ENCODE data around the gene KANSL1L. TPM values are rescaled to one million over a fixed set of nuclear protein-coding genes. Genes with fewer than 3 reads are reported as not detected.

KANSL1L gene
- total and polyA plus RNA-seq, 2 experiments from 2014 or later = 4.2 to 38.6 TPM

- no peaks in the 10 kb centered on the region for H3K4me1 ChIP-seq (ENCODE audit: insufficient read depth)
- peaks cover 74% of the 10 kb centered on the region for H3K79me2 ChIP-seq
- no peaks in the 10 kb centered on the region for H3K36me3 ChIP-seq (replicated peaks; ENCODE audit: insufficient read depth, low read depth)
- H2AFZ ChIP-seq = no peak overlapping the region
- no peaks in the 10 kb centered on the region for H3K9me3 ChIP-seq (ENCODE audit: low read depth)
- no peak for TF ChIP-seq EZH2phosphoT487 (IDR thresholded peaks at IDR 0.05; ENCODE audit: low read depth, severe bottlenecking, unreplicated experiment)
- no peak for TF ChIP-seq EZH2 (IDR thresholded peaks at IDR 0.05; ENCODE audit: borderline replicate concordance)
- TF ChIP-seq CTCF (IDR thresholded peaks at IDR 0.05; ENCODE audit: poor library complexity) = no peak
- H3K4me2 ChIP-seq = no peak overlapping the region
- no peaks in the 10 kb centered on the region for H4K20me1 ChIP-seq (ENCODE audit: insufficient read depth, poor library complexity, severe bottlenecking)
- no peaks in the 10 kb centered on the region for H3K9me2 ChIP-seq (replicated peaks; ENCODE audit: insufficient read depth)
- WGBS (ENCODE audit: low lambda C conversion rate, missing lambda C conversion rate) = 79% methylated on average over 3 of the region's 3 CpGs
- no peak for DNase-seq (ENCODE audit: low spot score)
- no peaks in the 10 kb centered on the region for H3K27me3 ChIP-seq
- H3K4me3 ChIP-seq = no peak overlapping the region
- H3K27ac ChIP-seq = no peak overlapping the region
Observed at GRCh38 chr2:210157526-210157925, 13.7 kb downstream of the KANSL1L start.

DNA sequence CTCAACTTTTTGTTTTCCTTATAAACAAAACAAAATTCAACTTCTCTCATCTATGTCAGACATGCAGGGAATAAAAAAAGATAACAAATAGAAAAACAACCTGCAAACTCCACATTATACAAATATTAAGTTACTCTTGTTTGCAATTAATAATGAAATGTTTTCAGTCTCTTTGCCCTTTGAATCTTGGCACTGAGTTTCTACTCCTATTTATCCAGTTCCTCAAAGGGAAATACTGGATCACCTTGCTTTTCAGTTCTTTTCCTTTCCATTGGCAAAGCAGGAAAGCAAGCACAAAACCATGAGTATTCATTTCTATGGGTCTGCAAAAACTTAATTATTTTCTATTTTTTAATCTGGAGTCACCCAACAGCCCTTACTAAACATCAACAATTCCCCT lies 23.6 kb downstream of the KANSL1L start:
- peaks cover 4% of the 10 kb centered on the region for H3K9me3 ChIP-seq (ENCODE audit: low read depth)
- H3K4me2 ChIP-seq = no peak overlapping the region
- H3K27me3 ChIP-seq = no peaks in the 10 kb centered on the region
- H3K27ac ChIP-seq = no peak overlapping the region
- DNase-seq (ENCODE audit: low spot score) = no peak
- H3K36me3 ChIP-seq (replicated peaks; ENCODE audit: insufficient read depth, low read depth) = no peaks in the 10 kb centered on the region
- H2AFZ ChIP-seq = no peak overlapping the region
- no peaks in the 10 kb centered on the region for H3K4me1 ChIP-seq (ENCODE audit: insufficient read depth)
- peaks cover 2% of the 10 kb centered on the region for H3K79me2 ChIP-seq
- no peaks in the 10 kb centered on the region for H4K20me1 ChIP-seq (ENCODE audit: insufficient read depth, poor library complexity, severe bottlenecking)
- H3K9me2 ChIP-seq (replicated peaks; ENCODE audit: insufficient read depth) = peaks cover 4% of the 10 kb centered on the region
- no peak overlapping the region for H3K4me3 ChIP-seq
- no peak for TF ChIP-seq CTCF (IDR thresholded peaks at IDR 0.05; ENCODE audit: poor library complexity)
- TF ChIP-seq EZH2phosphoT487 (IDR thresholded peaks at IDR 0.05; ENCODE audit: low read depth, severe bottlenecking, unreplicated experiment) = no peak
- TF ChIP-seq EZH2 (IDR thresholded peaks at IDR 0.05; ENCODE audit: borderline replicate concordance) = no peak

- no peaks in the 10 kb centered on the region for H3K9me3 ChIP-seq (ENCODE audit: low read depth)
- no peaks in the 10 kb centered on the region for H3K79me2 ChIP-seq
- H3K9me2 ChIP-seq (replicated peaks; ENCODE audit: insufficient read depth) = no peaks in the 10 kb centered on the region
- no peak overlapping the region for H3K27ac ChIP-seq
- no peak overlapping the region for H2AFZ ChIP-seq
- H3K4me2 ChIP-seq = no peak overlapping the region
- DNase-seq (ENCODE audit: low spot score) = no peak
- no peaks in the 10 kb centered on the region for H3K4me1 ChIP-seq (ENCODE audit: insufficient read depth)
- H3K27me3 ChIP-seq = no peaks in the 10 kb centered on the region
- no peaks in the 10 kb centered on the region for H3K36me3 ChIP-seq (replicated peaks; ENCODE audit: insufficient read depth, low read depth)
- H3K4me3 ChIP-seq = no peak overlapping the region
- TF ChIP-seq CTCF (IDR thresholded peaks at IDR 0.05; ENCODE audit: poor library complexity) (no peak), EZH2 (IDR thresholded peaks at IDR 0.05; ENCODE audit: borderline replicate concordance) (no peak), EZH2phosphoT487 (IDR thresholded peaks at IDR 0.05; ENCODE audit: low read depth, severe bottlenecking, unreplicated experiment) (no peak)
- H4K20me1 ChIP-seq (ENCODE audit: insufficient read depth, poor library complexity, severe bottlenecking) = no peaks in the 10 kb centered on the region
Observed at GRCh38 chr2:210132239-210132638, 39.0 kb downstream of the KANSL1L start.

- H2AFZ ChIP-seq = no peak overlapping the region
- TF ChIP-seq CTCF (IDR thresholded peaks at IDR 0.05; ENCODE audit: poor library complexity) (no peak), EZH2phosphoT487 (IDR thresholded peaks at IDR 0.05; ENCODE audit: low read depth, severe bottlenecking, unreplicated experiment) (no peak), EZH2 (IDR thresholded peaks at IDR 0.05; ENCODE audit: borderline replicate concordance) (no peak)
- H4K20me1 ChIP-seq (ENCODE audit: insufficient read depth, poor library complexity, severe bottlenecking) = no peaks in the 10 kb centered on the region
- no peaks in the 10 kb centered on the region for H3K9me2 ChIP-seq (replicated peaks; ENCODE audit: insufficient read depth)
- no peaks in the 10 kb centered on the region for H3K27me3 ChIP-seq
- H3K9me3 ChIP-seq (ENCODE audit: low read depth) = peaks cover 6% of the 10 kb centered on the region
- H3K27ac ChIP-seq = no peak overlapping the region
- 44% methylated on average over 3 of the region's 3 CpGs for WGBS (ENCODE audit: low lambda C conversion rate, missing lambda C conversion rate)
- H3K36me3 ChIP-seq (replicated peaks; ENCODE audit: insufficient read depth, low read depth) = no peaks in the 10 kb centered on the region
- DNase-seq (ENCODE audit: low spot score) = peak; percentile 9
- no peaks in the 10 kb centered on the region for H3K4me1 ChIP-seq (ENCODE audit: insufficient read depth)
- H3K4me2 ChIP-seq = no peak overlapping the region
- no peak overlapping the region for H3K4me3 ChIP-seq
- H3K79me2 ChIP-seq = peaks cover 4% of the 10 kb centered on the region
Observed at GRCh38 chr2:210128961-210129360, 42.2 kb downstream of the KANSL1L start.
